ENCODE results near the gene C19orf67.
A peak's percentile ranks its signal among the peaks of the same experiment; 100 is the strongest.

C19orf67 gene

DNA sequence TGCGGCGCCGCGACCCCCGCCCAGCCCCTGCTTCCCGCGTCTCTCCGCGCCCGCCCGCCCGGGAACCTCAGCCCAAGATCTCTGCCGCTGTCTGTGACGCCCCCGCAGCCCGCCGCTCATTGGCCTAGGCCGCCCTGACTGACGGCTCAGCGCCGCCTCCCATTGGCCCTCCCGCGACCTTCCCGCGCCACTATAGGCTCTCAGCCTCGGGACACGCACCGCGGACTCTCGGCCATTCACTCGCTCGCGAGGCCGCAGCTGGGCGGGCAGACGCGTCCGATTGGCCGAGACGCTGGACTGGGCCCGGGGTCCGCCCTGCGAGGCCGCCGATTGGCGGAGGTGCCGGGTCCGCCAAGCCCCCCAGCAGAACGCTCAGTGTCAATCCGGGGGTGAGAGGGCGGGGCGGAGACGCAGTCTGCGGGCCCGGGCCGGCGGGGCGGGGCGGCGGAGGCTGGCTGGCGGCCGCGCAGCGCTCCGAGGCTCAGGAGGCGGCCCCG is 32.1 kb upstream of the C19orf67 start, which contains the start of gene PRKACA:
TSS of gene PRKACA (minus strand) at position 95 of the 497 bp plus-strand sequence. CDS start 215 bp downstream, outside the sequence.
- DNase-seq = peak; percentile 97 to 98 (median 98)
- no peaks in the 10 kb centered on the region for H3K27me3 ChIP-seq (replicated peaks; ENCODE audit: control insufficient read depth, insufficient read depth, low read length, poor library complexity, severe bottlenecking)
- H3K9me3 ChIP-seq (ENCODE audit: control insufficient read depth, low read length) = no peaks in the 10 kb centered on the region
- peaks cover 30% of the 10 kb centered on the region for H3K4me1 ChIP-seq (ENCODE audit: control insufficient read depth, insufficient read depth, low read length, poor library complexity, severe bottlenecking)
- H3K27ac ChIP-seq (ENCODE audit: insufficient read depth, low read length, poor library complexity, severe bottlenecking) = peak within 1 kb of the TSS; percentile 78
- no peaks in the 10 kb centered on the region for H3K36me3 ChIP-seq (ENCODE audit: control insufficient read depth, insufficient read depth, low read length)
- peak within 1 kb of the TSS; percentile 78 for H3K4me3 ChIP-seq (ENCODE audit: insufficient read depth, low read depth, low read length, poor library complexity, severe bottlenecking)

DNA sequence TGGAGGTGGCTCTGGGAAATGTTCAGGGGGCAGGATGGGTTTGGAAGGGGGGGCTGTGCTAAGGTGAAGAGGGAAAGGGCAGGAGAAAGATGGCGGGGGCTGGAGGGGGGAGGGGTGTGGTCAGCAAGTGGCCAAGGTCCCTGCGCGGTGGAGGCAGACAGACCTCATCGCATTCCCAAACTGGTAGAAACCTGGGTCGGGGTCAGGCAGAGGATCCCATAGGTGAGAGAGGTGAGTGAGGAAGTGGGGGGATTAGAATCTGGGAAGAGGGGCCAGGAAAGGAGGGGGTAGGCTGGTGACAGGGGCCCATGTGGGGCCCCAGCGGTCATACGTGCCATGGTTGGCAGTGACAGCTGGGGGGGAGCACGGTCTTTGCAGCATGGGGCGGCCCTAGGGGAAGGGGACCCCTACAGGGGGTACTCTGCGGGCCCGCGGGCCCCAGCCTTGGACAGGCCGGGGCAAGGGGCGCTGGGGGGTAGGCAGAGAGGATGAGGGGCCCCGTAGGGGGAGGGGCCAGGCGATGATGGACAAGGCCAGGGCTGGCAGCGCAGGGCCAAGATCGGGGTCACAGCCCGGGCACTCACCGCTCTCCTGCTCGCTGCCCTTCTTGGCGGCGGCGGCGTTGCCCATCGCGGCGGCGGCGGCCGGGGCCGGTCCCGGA is 31.5 kb upstream of the C19orf67 start:
- Histone ChIP-seq H3K4me3 (ENCODE audit: insufficient read depth, low read depth, low read length, poor library complexity, severe bottlenecking) (peak overlapping the region; percentile 78), H3K9me3 (ENCODE audit: control insufficient read depth, low read length) (no peaks in the 10 kb centered on the region), H3K27ac (ENCODE audit: insufficient read depth, low read length, poor library complexity, severe bottlenecking) (peak overlapping the region; percentile 45), H3K27me3 (replicated peaks; ENCODE audit: control insufficient read depth, insufficient read depth, low read length, poor library complexity, severe bottlenecking) (no peaks in the 10 kb centered on the region), H3K36me3 (ENCODE audit: control insufficient read depth, insufficient read depth, low read length) (no peaks in the 10 kb centered on the region), H3K4me1 (ENCODE audit: control insufficient read depth, insufficient read depth, low read length, poor library complexity, severe bottlenecking) (peaks cover 30% of the 10 kb centered on the region)
- DNase-seq = peak in 1 of 3 donors; percentile 8

DNA sequence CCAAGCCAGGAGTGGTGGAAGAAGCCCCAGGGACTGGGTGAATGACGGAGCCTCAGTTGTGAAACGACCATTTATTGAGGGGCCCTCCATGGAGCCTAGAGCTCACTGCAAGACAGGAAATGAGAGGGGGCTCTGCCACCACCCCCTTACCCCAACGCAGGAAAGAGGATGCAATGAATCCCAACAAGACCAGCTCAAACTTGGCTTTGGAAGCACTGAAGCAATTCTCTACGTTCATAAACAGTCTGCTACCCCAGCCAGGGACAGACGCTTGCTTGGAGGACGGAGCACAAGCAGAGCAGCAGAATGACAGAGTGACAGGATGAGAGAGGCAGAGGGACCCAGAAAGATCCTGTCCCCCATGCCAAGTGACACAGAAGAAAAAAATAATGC is 30.9 kb upstream of the C19orf67 start:
- Histone ChIP-seq H3K4me1 (ENCODE audit: control insufficient read depth, insufficient read depth, low read length, poor library complexity, severe bottlenecking) (peaks cover 34% of the 10 kb centered on the region), H3K4me3 (ENCODE audit: insufficient read depth, low read depth, low read length, poor library complexity, severe bottlenecking) (peak overlapping the region; percentile 78), H3K27me3 (replicated peaks; ENCODE audit: control insufficient read depth, insufficient read depth, low read length, poor library complexity, severe bottlenecking) (no peaks in the 10 kb centered on the region), H3K36me3 (ENCODE audit: control insufficient read depth, insufficient read depth, low read length) (no peaks in the 10 kb centered on the region), H3K27ac (ENCODE audit: insufficient read depth, low read length, poor library complexity, severe bottlenecking) (no peak overlapping the region), H3K9me3 (ENCODE audit: control insufficient read depth, low read length) (no peaks in the 10 kb centered on the region)
- DNase-seq = no peak

DNA sequence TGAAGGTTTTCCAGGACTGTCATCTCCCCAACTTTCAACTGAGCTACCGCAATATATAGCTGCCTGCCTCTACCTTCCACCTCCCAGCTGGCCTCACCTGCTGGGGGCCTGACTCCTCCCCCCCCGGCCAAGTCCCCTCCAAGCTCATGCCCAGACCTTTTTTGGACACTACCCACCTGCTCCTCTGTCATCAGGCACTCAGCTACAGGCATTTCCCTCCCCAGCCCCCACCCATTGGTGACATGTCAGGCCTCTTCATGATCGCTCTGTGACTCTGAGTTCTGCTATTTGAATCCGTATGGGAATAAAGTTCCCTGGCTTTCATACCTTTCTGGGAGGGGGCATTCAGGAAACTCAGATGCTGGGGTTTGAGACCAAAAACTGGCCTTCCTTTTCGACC is 30.2 kb upstream of the C19orf67 start:
- H3K27me3 ChIP-seq (replicated peaks; ENCODE audit: control insufficient read depth, insufficient read depth, low read length, poor library complexity, severe bottlenecking) = no peaks in the 10 kb centered on the region
- no peak overlapping the region for H3K27ac ChIP-seq (ENCODE audit: insufficient read depth, low read length, poor library complexity, severe bottlenecking)
- peaks cover 34% of the 10 kb centered on the region for H3K4me1 ChIP-seq (ENCODE audit: control insufficient read depth, insufficient read depth, low read length, poor library complexity, severe bottlenecking)
- H3K4me3 ChIP-seq (ENCODE audit: insufficient read depth, low read depth, low read length, poor library complexity, severe bottlenecking) = no peak overlapping the region
- no peaks in the 10 kb centered on the region for H3K9me3 ChIP-seq (ENCODE audit: control insufficient read depth, low read length)
- DNase-seq = no peak
- no peaks in the 10 kb centered on the region for H3K36me3 ChIP-seq (ENCODE audit: control insufficient read depth, insufficient read depth, low read length)

DNA sequence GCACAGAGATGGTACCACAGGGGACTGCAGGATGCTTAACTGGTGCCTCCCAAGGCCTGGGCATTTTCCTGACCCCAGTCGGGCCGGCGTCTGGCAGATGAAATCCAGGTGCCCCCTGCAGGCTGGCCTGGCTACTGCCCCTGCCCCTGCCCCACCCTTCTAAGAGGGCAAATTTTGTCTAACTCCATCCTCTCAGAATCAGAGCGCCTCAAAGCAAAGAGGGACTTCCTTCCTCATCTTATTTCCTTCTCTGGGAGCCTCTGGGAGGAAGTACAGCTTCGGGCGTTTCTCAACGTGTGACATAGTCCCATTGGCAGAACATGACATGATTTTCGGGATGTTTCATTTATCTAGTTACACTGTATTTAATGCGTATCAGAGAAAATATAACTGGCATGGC is 29.3 kb upstream of the C19orf67 start:
- H3K27me3 ChIP-seq (replicated peaks; ENCODE audit: control insufficient read depth, insufficient read depth, low read length, poor library complexity, severe bottlenecking) = no peaks in the 10 kb centered on the region
- DNase-seq = peak; percentile 16 to 29 (median 19)
- no peaks in the 10 kb centered on the region for H3K9me3 ChIP-seq (ENCODE audit: control insufficient read depth, low read length)
- no peak overlapping the region for H3K4me3 ChIP-seq (ENCODE audit: insufficient read depth, low read depth, low read length, poor library complexity, severe bottlenecking)
- no peaks in the 10 kb centered on the region for H3K36me3 ChIP-seq (ENCODE audit: control insufficient read depth, insufficient read depth, low read length)
- no peak overlapping the region for H3K27ac ChIP-seq (ENCODE audit: insufficient read depth, low read length, poor library complexity, severe bottlenecking)
- peaks cover 34% of the 10 kb centered on the region for H3K4me1 ChIP-seq (ENCODE audit: control insufficient read depth, insufficient read depth, low read length, poor library complexity, severe bottlenecking)

DNA sequence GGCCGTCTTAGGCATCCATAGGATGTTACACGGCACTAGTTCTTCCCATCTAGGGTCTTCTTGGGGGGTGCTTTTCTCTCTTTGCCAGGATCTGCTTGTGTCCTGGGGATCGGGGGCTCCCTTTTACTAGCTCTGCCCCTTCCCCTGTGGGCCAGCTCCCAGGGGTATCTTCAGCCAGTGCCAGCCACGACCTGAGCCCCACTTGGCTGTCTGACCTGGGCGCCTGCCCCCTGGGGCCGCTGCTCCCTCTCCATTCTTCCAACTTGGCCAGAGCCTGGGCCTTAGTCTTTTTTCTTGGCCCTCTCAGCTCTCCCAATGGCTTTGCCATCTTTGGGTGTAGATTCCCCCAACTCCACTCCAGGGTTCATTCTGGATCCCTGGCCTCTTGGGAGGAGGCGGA is 28.9 kb upstream of the C19orf67 start:
- no peak overlapping the region for H3K27ac ChIP-seq (ENCODE audit: insufficient read depth, low read length, poor library complexity, severe bottlenecking)
- no peaks in the 10 kb centered on the region for H3K36me3 ChIP-seq (ENCODE audit: control insufficient read depth, insufficient read depth, low read length)
- no peak overlapping the region for H3K4me3 ChIP-seq (ENCODE audit: insufficient read depth, low read depth, low read length, poor library complexity, severe bottlenecking)
- no peaks in the 10 kb centered on the region for H3K9me3 ChIP-seq (ENCODE audit: control insufficient read depth, low read length)
- H3K27me3 ChIP-seq (replicated peaks; ENCODE audit: control insufficient read depth, insufficient read depth, low read length, poor library complexity, severe bottlenecking) = no peaks in the 10 kb centered on the region
- H3K4me1 ChIP-seq (ENCODE audit: control insufficient read depth, insufficient read depth, low read length, poor library complexity, severe bottlenecking) = peaks cover 34% of the 10 kb centered on the region
- no peak for DNase-seq

DNA sequence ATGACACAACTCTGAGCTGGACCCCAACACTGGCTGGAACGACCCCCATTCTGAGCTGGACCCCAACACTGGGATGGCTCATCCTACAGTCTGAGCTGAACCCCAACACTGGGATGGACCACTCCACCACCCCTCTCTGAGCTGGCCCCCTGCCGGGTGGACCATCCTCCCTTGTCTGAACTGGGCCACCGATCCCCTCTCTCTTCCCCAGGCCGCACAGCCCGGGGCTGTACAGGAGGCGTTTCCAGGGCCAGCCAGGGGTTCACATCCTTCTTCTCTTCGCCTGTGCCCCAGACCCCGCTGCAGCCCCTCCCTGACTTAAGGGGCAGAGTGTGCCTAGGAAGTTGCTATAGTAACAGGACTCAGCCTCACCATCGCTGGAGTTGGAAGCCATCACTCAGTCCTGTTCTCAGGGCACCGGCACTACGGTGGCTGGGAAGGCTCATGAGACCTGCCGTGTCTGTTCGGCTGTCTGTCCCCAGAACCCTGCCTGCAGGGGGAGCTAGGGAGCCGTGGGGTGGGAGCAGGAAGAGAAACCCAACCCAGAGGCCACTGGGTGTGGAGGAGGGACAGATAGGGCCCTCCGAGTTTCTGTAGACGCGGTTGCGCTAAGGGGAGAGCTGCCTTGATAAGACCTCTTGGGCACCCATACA is 28.3 kb upstream of the C19orf67 start:
- H3K4me1 ChIP-seq (ENCODE audit: control insufficient read depth, insufficient read depth, low read length, poor library complexity, severe bottlenecking) = peaks cover 32% of the 10 kb centered on the region
- no peaks in the 10 kb centered on the region for H3K36me3 ChIP-seq (ENCODE audit: control insufficient read depth, insufficient read depth, low read length)
- no peak overlapping the region for H3K4me3 ChIP-seq (ENCODE audit: insufficient read depth, low read depth, low read length, poor library complexity, severe bottlenecking)
- peak; percentile 25 to 32 (median 26) for DNase-seq
- no peaks in the 10 kb centered on the region for H3K9me3 ChIP-seq (ENCODE audit: control insufficient read depth, low read length)
- no peak overlapping the region for H3K27ac ChIP-seq (ENCODE audit: insufficient read depth, low read length, poor library complexity, severe bottlenecking)
- no peaks in the 10 kb centered on the region for H3K27me3 ChIP-seq (replicated peaks; ENCODE audit: control insufficient read depth, insufficient read depth, low read length, poor library complexity, severe bottlenecking)

DNA sequence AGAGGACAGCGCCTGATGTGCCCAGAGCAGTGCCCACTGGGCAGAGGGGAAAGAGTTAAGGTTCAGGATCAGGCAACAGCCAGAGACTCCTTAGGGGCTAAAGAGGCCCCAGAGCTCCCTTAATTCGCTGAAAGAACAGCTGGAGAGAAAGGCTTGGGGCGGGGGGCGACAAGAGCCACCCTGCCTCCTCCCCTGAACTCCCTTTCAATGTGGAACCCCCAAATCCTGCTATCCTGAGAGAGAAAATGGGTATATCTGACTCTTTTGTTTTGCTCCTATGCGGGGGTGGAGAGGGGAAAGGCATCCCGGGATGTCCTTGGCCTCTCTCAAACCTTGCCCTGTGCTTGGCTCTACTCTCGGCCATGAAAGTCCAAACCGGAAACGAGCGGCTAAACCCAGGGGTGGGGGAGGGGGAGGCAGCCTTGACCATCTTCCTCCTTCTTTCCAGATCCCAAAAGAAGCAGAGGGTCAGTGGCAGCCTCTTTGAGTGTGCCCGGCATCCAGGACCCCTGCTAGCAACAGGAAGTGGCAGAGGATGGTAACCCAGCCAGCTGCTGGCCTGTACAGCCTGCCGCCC is 27.3 kb upstream of the C19orf67 start:
- H3K9me3 ChIP-seq (ENCODE audit: control insufficient read depth, low read length) = no peaks in the 10 kb centered on the region
- H3K36me3 ChIP-seq (ENCODE audit: control insufficient read depth, insufficient read depth, low read length) = no peaks in the 10 kb centered on the region
- no peak overlapping the region for H3K4me3 ChIP-seq (ENCODE audit: insufficient read depth, low read depth, low read length, poor library complexity, severe bottlenecking)
- no peak for DNase-seq
- peaks cover 26% of the 10 kb centered on the region for H3K4me1 ChIP-seq (ENCODE audit: control insufficient read depth, insufficient read depth, low read length, poor library complexity, severe bottlenecking)
- no peaks in the 10 kb centered on the region for H3K27me3 ChIP-seq (replicated peaks; ENCODE audit: control insufficient read depth, insufficient read depth, low read length, poor library complexity, severe bottlenecking)
- no peak overlapping the region for H3K27ac ChIP-seq (ENCODE audit: insufficient read depth, low read length, poor library complexity, severe bottlenecking)

DNA sequence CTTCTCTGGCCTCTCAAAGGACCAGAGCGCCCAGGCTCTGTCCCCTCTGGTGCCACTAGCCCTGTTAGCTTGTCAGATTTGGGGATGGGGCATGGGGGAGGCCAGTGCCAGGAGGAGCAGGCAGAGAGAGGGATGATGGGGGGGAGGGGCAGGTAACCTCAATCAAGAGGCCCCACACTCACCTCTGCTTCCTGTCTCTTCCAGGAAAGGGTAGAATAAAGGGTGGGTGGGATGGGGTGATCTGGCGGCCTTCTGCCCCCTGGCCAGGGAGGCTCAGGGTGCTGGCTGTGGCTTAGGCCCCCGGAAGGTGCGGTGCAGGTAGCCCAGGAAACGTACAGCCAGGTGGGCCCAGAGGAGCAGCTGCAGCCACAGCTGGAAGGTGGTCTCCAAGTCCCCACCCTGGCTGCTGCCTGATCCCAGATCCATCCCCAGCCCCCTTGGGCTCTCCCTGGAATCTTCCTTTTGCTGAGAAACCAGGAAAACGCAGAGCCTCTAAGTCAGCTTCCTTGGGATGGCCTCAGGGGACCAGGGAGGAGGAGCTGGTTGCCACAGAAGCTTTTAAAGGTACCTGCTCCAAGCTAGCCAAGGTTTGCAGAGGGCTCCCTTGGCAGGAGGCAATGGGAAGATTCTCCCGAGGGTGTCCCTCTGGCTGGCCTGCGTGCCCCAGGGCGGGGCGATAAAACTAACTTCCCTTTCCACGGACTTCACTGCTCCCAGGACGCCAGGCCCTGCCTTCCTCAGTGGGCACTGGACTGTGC is 26.6 kb upstream of the C19orf67 start:
- H3K9me3 ChIP-seq (ENCODE audit: control insufficient read depth, low read length) = no peaks in the 10 kb centered on the region
- peaks cover 26% of the 10 kb centered on the region for H3K4me1 ChIP-seq (ENCODE audit: control insufficient read depth, insufficient read depth, low read length, poor library complexity, severe bottlenecking)
- DNase-seq = no peak
- H3K27me3 ChIP-seq (replicated peaks; ENCODE audit: control insufficient read depth, insufficient read depth, low read length, poor library complexity, severe bottlenecking) = no peaks in the 10 kb centered on the region
- H3K27ac ChIP-seq (ENCODE audit: insufficient read depth, low read length, poor library complexity, severe bottlenecking) = no peak overlapping the region
- H3K4me3 ChIP-seq (ENCODE audit: insufficient read depth, low read depth, low read length, poor library complexity, severe bottlenecking) = no peak overlapping the region
- no peaks in the 10 kb centered on the region for H3K36me3 ChIP-seq (ENCODE audit: control insufficient read depth, insufficient read depth, low read length)

Data from effector memory CD4-positive, alpha-beta T cell (primary cell).